NCI-H1048 (cell line): ENCODE data around the gene ERV3-1.
"Not testable (repeated sequence)": the region's sequence is repeated elsewhere in the genome, so short reads cannot be mapped to it uniquely, and the experiment has no call there.

ENCODE experiments used
- DNase-seq: peaks from one replicate; lab custom pipeline; 2025; lab: John Stamatoyannopoulos, UW

ERV3-1 gene

GRCh38 chr7:64944667-64945502, 61.6 kb downstream of the ERV3-1 start:
- not testable (repeated sequence) for DNase-seq
